SK-N-SH (cell line): ENCODE results near the gene PET100. TPM values are rescaled to one million over a fixed set of nuclear protein-coding genes. Genes with fewer than 3 reads are reported as not detected.

Source experiments
- CTCF ChIA-PET: fragments of 300-600, 350-600 bp; formaldehyde crosslinking; extraction: SDS; loops from one replicate; lab custom pipeline; 2021; lab: Yijun Ruan, JAX
- POLR2A ChIA-PET: fragments of 350-600 bp; sonication (Branson Sonifier 250); formaldehyde crosslinking; extraction: SDS; loops from one replicate; lab custom pipeline; 2020; ENCODE audit warnings: antibody characterized with exemption, inconsistent platforms; lab: Yijun Ruan, JAX
- DNase-seq: peaks from one replicate; pipeline ENCODE4 v3.0.0; 2012
- H2AFZ ChIP-seq: fragments of 200-600 bp; sonication (generic); 2 replicates; pipeline ENCODE4 v1.8.1; 2016; ENCODE audit warnings: antibody characterized with exemption, mild to moderate bottlenecking, low read depth
- H3F3A ChIP-seq: fragments of 200-600 bp; sonication (generic); replicated peaks from 2 replicates; pipeline ENCODE3; 2016; ENCODE audit warnings: antibody characterized with exemption, mild to moderate bottlenecking; ENCODE audit not compliant: insufficient read depth
- H3K27ac ChIP-seq, 2 experiments: fragments of 200-500 bp in 1 of 2; fragments of 200-600 bp in 1 of 2; sonication (Bioruptor generic) in 1 of 2; sonication (generic), shearing (Covaris generic) in 1 of 2; 2 replicates each; pipeline versions ENCODE4 v1.5.1 to v1.6.1; 2014 to 2016; ENCODE audit warnings: low read depth in 2 of 2, inconsistent platforms in 1 of 2, low read length in 1 of 2, mild to moderate bottlenecking in 1 of 2, mixed read lengths in 1 of 2
- H3K27me3 ChIP-seq: fragments of 200-600 bp; sonication (generic), shearing (Covaris generic); 2 replicates; pipeline ENCODE4 v1.6.1; 2016; ENCODE audit warnings: mixed run types; ENCODE audit not compliant: insufficient read depth
- H3K36me3 ChIP-seq, 2 experiments: fragments of 200-500 bp in 1 of 2; fragments of 200-600 bp in 1 of 2; sonication (Bioruptor generic) in 1 of 2; sonication (generic) in 1 of 2; replicated peaks in 1 of 2; 2 replicates each; pipeline versions ENCODE3 to v1.5.1; 2014 to 2016; ENCODE audit warnings: low read length in 1 of 2, mild to moderate bottlenecking in 1 of 2; ENCODE audit not compliant: insufficient read depth in 2 of 2, control insufficient read depth in 1 of 2
- H3K4me1 ChIP-seq, 2 experiments: fragments of 200-500 bp in 1 of 2; fragments of 200-600 bp in 1 of 2; sonication (Bioruptor generic) in 1 of 2; sonication (generic), shearing (Covaris generic) in 1 of 2; 2 replicates each; pipeline versions ENCODE4 v1.5.1 to v1.6.1; 2014 to 2016; ENCODE audit warnings: low read depth in 1 of 2, low read length in 1 of 2, mixed run types in 1 of 2; ENCODE audit not compliant: insufficient read depth in 2 of 2, control insufficient read depth in 1 of 2
- H3K4me2 ChIP-seq: fragments of 200-600 bp; sonication (generic), shearing (Covaris generic); 2 replicates; pipeline ENCODE4 v1.6.1; 2017; ENCODE audit warnings: mixed run types
- H3K4me3 ChIP-seq, 2 experiments: fragments of 200-500 bp in 1 of 2; fragments of 200-600 bp in 1 of 2; sonication (Bioruptor generic) in 1 of 2; sonication (generic), shearing (Covaris generic) in 1 of 2; 2 replicates each; pipeline versions ENCODE4 v1.5.1 to v1.8.1; 2014 to 2016; ENCODE audit warnings: low read depth in 2 of 2, inconsistent platforms in 1 of 2, low read length in 1 of 2, mild to moderate bottlenecking in 1 of 2, mixed read lengths in 1 of 2, moderate library complexity in 1 of 2
- H3K79me2 ChIP-seq: fragments of 200-600 bp; sonication (generic); 2 replicates; pipeline ENCODE4 v1.8.1; 2017; ENCODE audit warnings: mild to moderate bottlenecking; ENCODE audit not compliant: insufficient read depth
- H3K9ac ChIP-seq: fragments of 200-600 bp; sonication (generic); 2 replicates; pipeline ENCODE4 v1.6.1; 2017; ENCODE audit warnings: mixed run types
- H3K9me2 ChIP-seq: fragments of 200-600 bp; sonication (generic); 2 replicates; pipeline ENCODE4 v1.6.1; 2017; ENCODE audit warnings: mixed run types
- H3K9me3 ChIP-seq: fragments of 200-600 bp; sonication (generic); 2 replicates; pipeline ENCODE4 v1.6.1; 2017; ENCODE audit warnings: mixed run types, mild to moderate bottlenecking, moderate library complexity
- H4K20me1 ChIP-seq: fragments of 200-600 bp; sonication (generic); 2 replicates; pipeline ENCODE4 v1.6.1; 2017; ENCODE audit warnings: mild to moderate bottlenecking, mixed run types; ENCODE audit not compliant: insufficient read depth
- GATA2 ChIP-seq: sonication (generic); formaldehyde crosslinking; IDR thresholded peaks from 2 replicates; pipeline ENCODE4 v1.5.0; 2020; ENCODE audit warnings: mild to moderate bottlenecking, missing genetic modification reagents
- MEF2A ChIP-seq: IDR thresholded peaks from 2 replicates; pipeline ENCODE4 v1.4.0; 2012; ENCODE audit warnings: low read depth, borderline replicate concordance
- NRF1 ChIP-seq: IDR thresholded peaks from 2 replicates; pipeline ENCODE4 v1.6.1; 2012; ENCODE audit warnings: low read depth, mild to moderate bottlenecking, low read length
- REST ChIP-seq: IDR thresholded peaks from 2 replicates; pipeline ENCODE4 v1.6.1; 2012; ENCODE audit warnings: mild to moderate bottlenecking, low read depth, low read length, moderate library complexity
- SMC3 ChIP-seq: IDR thresholded peaks from 2 replicates; pipeline ENCODE4 v1.6.1; 2012; ENCODE audit warnings: low read depth, low read length, improper control_type of control experiment
- TAF1 ChIP-seq: IDR thresholded peaks from 2 replicates; pipeline ENCODE4 v1.6.1; 2012; ENCODE audit warnings: low read depth, mild to moderate bottlenecking, low read length, moderate library complexity, borderline replicate concordance
- TEAD4 ChIP-seq: IDR thresholded peaks from 2 replicates; pipeline ENCODE4 v1.4.0; 2012; ENCODE audit warnings: mild to moderate bottlenecking, borderline replicate concordance; ENCODE audit not compliant: insufficient read depth
- USF1 ChIP-seq: IDR thresholded peaks from 2 replicates; pipeline ENCODE4 v1.4.0; 2012; ENCODE audit warnings: low read depth, borderline replicate concordance
- USF2 ChIP-seq: fragments of 150-350 bp; IDR thresholded peaks from 2 replicates; pipeline ENCODE4 v1.6.1; 2017; ENCODE audit warnings: antibody characterized with exemption, low read length, low read depth, borderline replicate concordance
- YY1 ChIP-seq: IDR thresholded peaks from 2 replicates; pipeline ENCODE4 v1.4.0; 2012; ENCODE audit warnings: low read depth, mild to moderate bottlenecking
- ZBTB33 ChIP-seq: IDR thresholded peaks from 2 replicates; pipeline ENCODE4 v1.4.0; 2012; ENCODE audit warnings: low read depth, borderline replicate concordance
- WGBS: methylation state at CpG from one replicate; pipeline ENCODE4 v1.1.6; 2017; ENCODE audit warnings: low lambda C conversion rate; 5-methylcytosine and 5-hydroxymethylcytosine counted together
- polyA plus RNA-seq, 3 experiments: library from polyadenylated mRNA; depleted of rRNA; stranded (reverse); fragments of >200 nt; gene quantifications; 2 replicates each; pipeline ENCODE4 v1.2.3, GENCODE V29; 2012

The PET100 gene
- polyA plus RNA-seq, 1 of the 3 experiments (the other 2 are of a cell fraction): 48.1 TPM

- H3K27me3 ChIP-seq: peaks cover 42% of the 10 kb centered on the region
- H3K36me3 ChIP-seq: no peaks in the 10 kb centered on the region
- TF ChIP-seq SMC3 (no peak), YY1 (no peak), TEAD4 (no peak), NRF1 (no peak), USF2 (no peak), TAF1 (no peak), USF1 (no peak), ZBTB33 (no peak), MEF2A (no peak), GATA2 (CRISPR knock-in tag) (no peak), REST (no peak)
- H3K9me3 ChIP-seq: no peaks in the 10 kb centered on the region
- POLR2A ChIA-PET: no interaction called here
- no peak overlapping the region for H2AFZ ChIP-seq
- no peaks in the 10 kb centered on the region for H3F3A ChIP-seq
- DNase-seq: no peak
- H3K4me2 ChIP-seq: no peak overlapping the region
- WGBS: 38% methylated on average over 7 of the region's 7 CpGs
- CTCF ChIA-PET: interaction anchor here (1.2 to 3.8 kb wide), 3 partner anchors 108 to 322 kb away, joined by 3 to 22 read pairs (median 10); no protein-coding TSS in a partner anchor
- H3K4me1 ChIP-seq: peaks cover 0 to 6% of the 10 kb centered on the region in 2 experiments; a peak in 1 of 4 replicates
- H4K20me1 ChIP-seq: no peaks in the 10 kb centered on the region
- no peaks in the 10 kb centered on the region for H3K9me2 ChIP-seq
- no peak overlapping the region for H3K27ac ChIP-seq
- no peak overlapping the region for H3K4me3 ChIP-seq
- peaks cover 7% of the 10 kb centered on the region for H3K79me2 ChIP-seq
- H3K9ac ChIP-seq: no peak overlapping the region
These were observed 46.8 kb downstream of the PET100 start for GRCh38 chr19:7676376-7676775.
